Central memory CD8-positive, alpha-beta T cell (primary cell): ENCODE measurements around the gene NRCAM.

Experiments
- ATAC-seq: fragments of 150-1000 bp; cut with Tn5 transposase; replicated peaks from 2 replicates; pipeline ENCODE4 v1.10.0; 2022; ENCODE audit warnings: mild to moderate bottlenecking, moderate FRiP score, moderate number of reproducible peaks; ENCODE audit not compliant: poor library complexity, severe bottlenecking; ENCODE audit errors: extremely low read depth
- DNase-seq, 2 donors: peaks; one replicate each; pipeline ENCODE4 v3.0.0; 2021; ENCODE audit warnings: low spot score in 2 of 2
- H3K27ac Mint-ChIP-seq: one replicate; pipeline ENCODE4 v1.8.0; 2022; ENCODE audit warnings: low read depth, mild to moderate bottlenecking, moderate library complexity, mixed read lengths
- H3K27me3 Mint-ChIP-seq: one replicate; pipeline ENCODE4 v1.8.0; 2022; ENCODE audit warnings: mixed read lengths
- H3K36me3 Mint-ChIP-seq: one replicate; pipeline ENCODE4 v1.8.0; 2022; ENCODE audit warnings: mild to moderate bottlenecking, moderate library complexity, mixed read lengths; ENCODE audit not compliant: insufficient read depth
- H3K4me1 Mint-ChIP-seq: one replicate; pipeline ENCODE4 v1.8.0; 2022; ENCODE audit warnings: mixed read lengths
- H3K4me3 Mint-ChIP-seq: one replicate; pipeline ENCODE4 v1.8.0; 2022; ENCODE audit warnings: mild to moderate bottlenecking, moderate library complexity, mixed read lengths
- H3K9me3 Mint-ChIP-seq: one replicate; pipeline ENCODE4 v1.8.0; 2022; ENCODE audit warnings: mixed read lengths

NRCAM gene

GRCh38 chr7:108332937-108333336 is 123.3 kb downstream of the NRCAM start:
- Mint-ChIP-seq H3K4me1 (no peaks in the 10 kb centered on the region), H3K9me3 (no peaks in the 10 kb centered on the region), H3K36me3 (no peaks in the 10 kb centered on the region), H3K27ac (no peak overlapping the region), H3K27me3 (no peaks in the 10 kb centered on the region), H3K4me3 (no peak overlapping the region)
- DNase-seq, result no peak
- no peak for ATAC-seq

DNA sequence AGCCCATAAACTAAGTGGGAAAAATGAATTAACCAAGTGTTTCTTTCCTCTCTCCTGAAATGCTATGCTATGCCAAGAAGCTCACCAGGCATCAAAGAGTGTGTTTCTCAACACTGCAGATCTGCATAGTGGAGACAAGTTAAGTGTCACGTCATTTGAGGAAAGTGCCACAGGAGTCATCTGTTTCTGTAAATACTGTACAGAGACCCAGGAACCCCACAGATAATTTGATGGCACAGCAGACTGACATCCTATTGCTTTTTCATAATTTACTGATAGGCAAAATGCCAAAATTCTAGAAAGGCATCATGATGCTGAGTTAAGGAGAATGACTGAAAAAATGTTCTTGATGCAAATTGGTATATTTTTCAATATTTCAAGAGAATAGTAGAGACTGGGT is 124.3 kb downstream of the NRCAM start:
- Mint-ChIP-seq H3K9me3 (no peaks in the 10 kb centered on the region), H3K27ac (no peak overlapping the region)
- ATAC-seq, result no peak

DNA sequence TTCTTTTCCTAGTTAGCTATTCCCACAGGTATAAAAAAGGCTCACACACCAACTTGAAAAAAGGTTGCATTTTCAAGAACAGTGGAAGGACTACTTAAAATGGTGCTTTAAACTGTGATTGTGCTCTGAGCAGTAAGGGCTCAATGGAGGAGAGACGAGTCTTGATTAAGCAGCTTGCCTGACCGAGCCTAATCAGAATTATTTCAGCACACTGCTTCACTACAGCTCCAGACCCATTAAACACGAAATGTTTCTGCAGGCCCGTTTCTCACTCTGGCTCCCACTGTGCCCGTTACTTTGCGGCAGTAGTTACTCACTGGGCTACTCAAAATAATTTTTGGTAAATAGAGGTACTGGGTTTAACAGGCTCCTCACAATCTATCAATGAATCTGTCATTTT is 126.0 kb downstream of the NRCAM start:
- Mint-ChIP-seq H3K27ac (no peak overlapping the region), H3K4me3 (no peak overlapping the region), H3K36me3 (no peaks in the 10 kb centered on the region), H3K27me3 (no peaks in the 10 kb centered on the region), H3K9me3 (no peaks in the 10 kb centered on the region), H3K4me1 (no peaks in the 10 kb centered on the region)
- no peak for DNase-seq
- no peak for ATAC-seq

More for the DNA sequence above, 124.3 kb downstream of the NRCAM start:
- no peak overlapping the region for H3K4me3 Mint-ChIP-seq
- no peak for DNase-seq
- H3K27me3 Mint-ChIP-seq, result no peaks in the 10 kb centered on the region
- no peaks in the 10 kb centered on the region for H3K36me3 Mint-ChIP-seq
- H3K4me1 Mint-ChIP-seq, result no peaks in the 10 kb centered on the region

- H3K9me3 Mint-ChIP-seq, result no peaks in the 10 kb centered on the region
- H3K4me1 Mint-ChIP-seq, result no peaks in the 10 kb centered on the region
- ATAC-seq (no peak), DNase-seq (no peak)
- H3K36me3 Mint-ChIP-seq, result no peaks in the 10 kb centered on the region
- H3K27me3 Mint-ChIP-seq, result no peaks in the 10 kb centered on the region
- no peak overlapping the region for H3K4me3 Mint-ChIP-seq
- no peak overlapping the region for H3K27ac Mint-ChIP-seq
Observed at GRCh38 chr7:108329514-108329913, 126.7 kb downstream of the NRCAM start.

DNA sequence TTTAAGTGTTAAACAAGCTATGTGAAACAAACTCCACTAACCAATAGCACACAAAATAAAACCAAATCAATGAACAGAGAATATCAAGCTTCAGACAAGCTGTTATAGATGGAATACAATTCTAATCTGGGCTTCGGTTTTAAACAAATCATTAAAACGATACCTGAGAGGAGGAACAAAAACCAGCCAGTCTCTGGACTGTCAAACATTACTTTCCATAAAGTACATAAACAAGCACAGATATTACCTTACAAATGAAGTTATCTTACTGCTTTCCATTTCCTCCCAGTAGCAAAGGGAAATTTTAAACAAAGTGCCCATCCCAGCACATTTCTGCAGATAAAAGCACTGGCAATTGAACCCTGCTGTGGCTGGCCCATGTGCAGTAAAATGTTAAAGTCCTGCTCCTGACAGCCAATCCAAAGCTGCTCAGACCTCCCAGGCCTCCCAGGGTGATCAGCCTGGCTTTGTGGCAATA is 128.0 kb downstream of the NRCAM start:
- ATAC-seq, result no peak

DNA sequence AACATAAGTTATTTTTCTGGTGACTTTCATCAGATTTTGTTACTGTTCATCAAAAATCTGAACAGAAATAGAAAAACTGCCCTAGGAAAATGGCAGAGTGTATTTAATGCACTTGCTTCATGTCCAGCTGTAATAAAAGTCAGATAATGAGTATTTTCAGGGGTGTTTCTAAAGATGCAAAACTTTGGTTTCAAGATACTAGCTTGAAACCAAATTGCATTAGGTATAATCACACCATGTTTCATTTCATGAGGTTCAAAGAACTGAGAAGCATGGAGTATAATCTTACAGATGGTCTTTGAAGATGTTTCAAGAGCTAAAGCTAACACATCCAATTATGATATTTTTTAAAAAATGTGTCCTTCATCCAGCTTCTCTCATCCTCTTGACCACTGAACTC is 128.9 kb downstream of the NRCAM start:
- DNase-seq, result no peak
- ATAC-seq, result no peak
- H3K36me3 Mint-ChIP-seq, result no peaks in the 10 kb centered on the region
- no peak overlapping the region for H3K4me3 Mint-ChIP-seq
- H3K4me1 Mint-ChIP-seq, result no peaks in the 10 kb centered on the region
- no peaks in the 10 kb centered on the region for H3K27me3 Mint-ChIP-seq
- H3K9me3 Mint-ChIP-seq, result no peaks in the 10 kb centered on the region
- H3K27ac Mint-ChIP-seq, result no peak overlapping the region

More for the DNA sequence above, 128.0 kb downstream of the NRCAM start:
- no peak for DNase-seq
- H3K9me3 Mint-ChIP-seq, result no peaks in the 10 kb centered on the region
- H3K27ac Mint-ChIP-seq, result no peak overlapping the region
- H3K4me3 Mint-ChIP-seq, result no peak overlapping the region
- no peaks in the 10 kb centered on the region for H3K4me1 Mint-ChIP-seq
- no peaks in the 10 kb centered on the region for H3K36me3 Mint-ChIP-seq
- H3K27me3 Mint-ChIP-seq, result no peaks in the 10 kb centered on the region

DNA sequence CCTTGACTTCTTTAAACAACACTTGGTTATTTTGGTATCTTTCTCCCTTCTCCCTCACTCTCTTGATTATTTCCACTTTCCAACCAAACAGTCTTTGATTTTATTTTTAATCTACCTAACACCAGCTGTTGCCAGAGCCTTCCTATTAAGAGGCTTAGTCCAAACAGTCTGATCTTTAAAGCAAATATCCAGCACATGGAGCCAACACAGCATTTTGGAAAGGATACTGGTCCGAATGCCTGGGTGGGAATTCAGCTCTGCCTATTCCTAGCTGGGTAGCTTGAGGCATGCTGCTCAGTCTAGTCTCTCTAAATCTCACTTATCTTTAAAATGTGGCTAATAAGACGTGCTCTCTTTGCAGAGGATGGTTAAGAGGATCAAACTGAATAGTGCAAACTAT is 129.3 kb downstream of the NRCAM start:
- no peaks in the 10 kb centered on the region for H3K36me3 Mint-ChIP-seq
- ATAC-seq (no peak), DNase-seq (no peak)
- no peak overlapping the region for H3K4me3 Mint-ChIP-seq
- no peaks in the 10 kb centered on the region for H3K9me3 Mint-ChIP-seq
- H3K4me1 Mint-ChIP-seq, result no peaks in the 10 kb centered on the region
- no peaks in the 10 kb centered on the region for H3K27me3 Mint-ChIP-seq
- no peak overlapping the region for H3K27ac Mint-ChIP-seq

GRCh38 chr7:108324053-108325038 is 131.9 kb downstream of the NRCAM start:
- ATAC-seq (no peak), DNase-seq (no peak)
- H3K36me3 Mint-ChIP-seq, result no peaks in the 10 kb centered on the region
- H3K27ac Mint-ChIP-seq, result no peak overlapping the region
- no peak overlapping the region for H3K4me3 Mint-ChIP-seq
- H3K27me3 Mint-ChIP-seq, result no peaks in the 10 kb centered on the region
- H3K4me1 Mint-ChIP-seq, result no peaks in the 10 kb centered on the region
- H3K9me3 Mint-ChIP-seq, result no peaks in the 10 kb centered on the region

GRCh38 chr7:108322925-108323832 is 133.1 kb downstream of the NRCAM start:
- no peak overlapping the region for H3K27ac Mint-ChIP-seq
- no peak for DNase-seq
- H3K27me3 Mint-ChIP-seq, result no peaks in the 10 kb centered on the region
- H3K4me3 Mint-ChIP-seq, result no peak overlapping the region
- no peaks in the 10 kb centered on the region for H3K4me1 Mint-ChIP-seq
- no peaks in the 10 kb centered on the region for H3K36me3 Mint-ChIP-seq
- no peaks in the 10 kb centered on the region for H3K9me3 Mint-ChIP-seq
- no peak for ATAC-seq

- H3K27ac Mint-ChIP-seq, result no peak overlapping the region
- no peaks in the 10 kb centered on the region for H3K9me3 Mint-ChIP-seq
- no peak for DNase-seq
- no peaks in the 10 kb centered on the region for H3K27me3 Mint-ChIP-seq
- no peak overlapping the region for H3K4me3 Mint-ChIP-seq
- H3K36me3 Mint-ChIP-seq, result no peaks in the 10 kb centered on the region
- no peak for ATAC-seq
- no peaks in the 10 kb centered on the region for H3K4me1 Mint-ChIP-seq
Observed at GRCh38 chr7:108322046-108322445, 134.2 kb downstream of the NRCAM start.

DNA sequence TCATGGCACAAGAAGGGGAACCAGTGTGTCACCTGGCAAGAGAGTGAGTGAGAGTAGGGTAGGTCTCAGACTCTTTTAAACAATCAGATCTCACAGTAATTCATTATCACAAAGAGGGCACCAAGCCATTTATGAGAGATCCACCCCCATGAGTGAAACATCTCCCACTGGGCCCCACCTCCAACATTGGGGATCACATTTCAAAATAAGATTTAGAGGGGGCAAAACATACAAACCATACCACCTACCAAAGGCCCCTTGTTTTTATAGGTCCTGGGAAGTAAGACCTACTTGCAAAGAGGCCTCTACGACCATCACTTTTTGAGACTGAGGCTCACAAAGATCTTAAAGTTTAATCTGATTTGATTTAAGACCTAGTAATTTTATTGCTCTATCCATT is 134.9 kb downstream of the NRCAM start:
- H3K27ac Mint-ChIP-seq, result no peak overlapping the region
- DNase-seq (no peak), ATAC-seq (no peak)
- H3K9me3 Mint-ChIP-seq, result no peaks in the 10 kb centered on the region
- H3K36me3 Mint-ChIP-seq, result no peaks in the 10 kb centered on the region
- no peak overlapping the region for H3K4me3 Mint-ChIP-seq
- H3K27me3 Mint-ChIP-seq, result no peaks in the 10 kb centered on the region
- no peaks in the 10 kb centered on the region for H3K4me1 Mint-ChIP-seq

DNA sequence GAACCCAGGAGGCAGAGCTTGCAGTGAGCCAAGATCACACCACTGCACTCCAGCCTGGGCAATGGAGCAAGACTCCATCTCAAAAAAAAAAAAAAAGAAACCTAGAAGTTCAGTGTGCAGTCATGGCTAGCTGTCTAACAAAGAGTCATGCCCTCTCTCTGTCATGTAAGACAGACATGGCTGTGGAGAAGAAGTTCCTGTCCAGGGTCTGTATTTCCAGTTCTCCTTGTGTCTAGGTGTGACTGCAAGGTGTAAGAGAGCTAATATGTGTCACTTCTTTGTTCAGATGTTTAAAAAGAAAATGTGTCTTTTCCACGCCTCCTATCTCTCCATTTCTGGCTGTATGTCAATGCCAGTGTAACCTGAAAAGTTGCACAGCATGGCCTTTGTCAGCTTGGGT is 139.5 kb downstream of the NRCAM start:
- H3K36me3 Mint-ChIP-seq, result no peaks in the 10 kb centered on the region
- no peak overlapping the region for H3K4me3 Mint-ChIP-seq
- no peaks in the 10 kb centered on the region for H3K9me3 Mint-ChIP-seq
- no peaks in the 10 kb centered on the region for H3K4me1 Mint-ChIP-seq
- ATAC-seq (no peak), DNase-seq (no peak)
- H3K27ac Mint-ChIP-seq, result no peak overlapping the region
- H3K27me3 Mint-ChIP-seq, result no peaks in the 10 kb centered on the region
